Panc1 (cell line): ENCODE results near the gene MOV10L1.

Experiments used
- CTCF ChIP-seq: fragments of 450-650 bp; IDR thresholded peaks from 2 replicates; pipeline ENCODE4 v1.5.1; 2017; ENCODE audit warnings: mild to moderate bottlenecking
- POLR2AphosphoS5 ChIP-seq: IDR thresholded peaks from 2 replicates; pipeline ENCODE4 v1.6.1; 2012; ENCODE audit warnings: mild to moderate bottlenecking, low read depth, low read length, moderate library complexity
- REST ChIP-seq, 2 experiments: IDR thresholded peaks; 2 replicates each; pipeline ENCODE4 v1.6.1; 2011 to 2012; ENCODE audit warnings: low read depth in 2 of 2, control low read depth in 1 of 2, low read length in 1 of 2, mild to moderate bottlenecking in 1 of 2, moderate library complexity in 1 of 2; ENCODE audit not compliant: insufficient read depth in 1 of 2
- SIN3A ChIP-seq: IDR thresholded peaks from 2 replicates; pipeline ENCODE4 v1.6.1; 2012; ENCODE audit warnings: low read depth, mild to moderate bottlenecking, low read length, moderate library complexity, borderline replicate concordance; ENCODE audit not compliant: insufficient read depth
- TCF7L2 ChIP-seq: IDR thresholded peaks from 2 replicates; pipeline ENCODE4 v1.6.1; 2011; ENCODE audit warnings: mild to moderate bottlenecking, low read depth, low read length, inconsistent platforms

GRCh38 chr22:50123119-50123518, 33.3 kb downstream of the MOV10L1 start:
- TF ChIP-seq CTCF (no peak), POLR2AphosphoS5 (no peak), TCF7L2 (no peak), REST (IDR thresholded peaks at IDR 0.05; ENCODE audit: insufficient read depth in 1 of 2, low read depth in 2 of 2, low read length in 1 of 2) (no peak), SIN3A (no peak)
